ENCODE data around the gene MPO. TPM values are rescaled to one million over a fixed set of nuclear protein-coding genes. Genes with fewer than 3 reads are reported as not detected.

MPO gene
- total RNA-seq, 4 donors from 2014 or later = not detected

DNA sequence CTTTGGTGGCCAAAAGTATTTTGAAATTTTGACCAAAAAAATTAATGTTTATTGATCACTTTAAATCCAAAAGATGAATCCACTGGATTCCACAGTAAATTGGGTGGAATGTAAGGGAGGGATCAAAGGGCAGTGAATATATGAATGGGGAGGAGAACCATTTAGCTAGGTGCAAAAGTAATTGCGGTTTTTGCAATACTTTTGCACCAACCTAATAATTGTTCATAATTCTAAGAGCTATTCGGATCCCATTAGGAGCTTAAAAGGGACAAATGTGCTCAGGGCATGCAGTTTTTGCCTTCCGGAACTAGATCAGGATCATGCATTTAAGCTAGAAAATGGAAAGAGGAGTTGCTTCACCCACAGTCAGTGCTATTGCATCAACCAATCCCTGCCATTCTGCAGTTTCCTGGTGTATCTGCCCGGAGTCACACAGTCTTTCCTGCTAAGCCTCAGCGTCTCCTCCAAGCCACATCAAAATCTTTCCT, 42.5 kb downstream of the MPO start, which contains the start of gene LPO:
Gene LPO (plus strand): TSS at position 438 of the 488 bp plus-strand sequence. CDS start 4,396 bp downstream, outside the sequence.
- TF ChIP-seq CTCF (IDR thresholded peaks at IDR 0.05) (no peak), POLR2A (IDR thresholded peaks at IDR 0.05) (no peak), EP300 (IDR thresholded peaks at IDR 0.05) (no peak)
- Histone ChIP-seq H3K36me3 (no peaks in the 10 kb centered on the region), H3K4me1 (no peaks in the 10 kb centered on the region), H3K9me3 (no peaks in the 10 kb centered on the region), H3K4me3 (no peak within 1 kb of the TSS), H3K27ac (no peak within 1 kb of the TSS), H3K27me3 (peaks cover 0 to 80% of the 10 kb centered on the region in 2 donors)
- 70% methylated on average over 5 of the region's 5 CpGs for WGBS, 2 donors
- DNase-seq (ENCODE audit: low spot score in 2 of 2) = no peak

DNA sequence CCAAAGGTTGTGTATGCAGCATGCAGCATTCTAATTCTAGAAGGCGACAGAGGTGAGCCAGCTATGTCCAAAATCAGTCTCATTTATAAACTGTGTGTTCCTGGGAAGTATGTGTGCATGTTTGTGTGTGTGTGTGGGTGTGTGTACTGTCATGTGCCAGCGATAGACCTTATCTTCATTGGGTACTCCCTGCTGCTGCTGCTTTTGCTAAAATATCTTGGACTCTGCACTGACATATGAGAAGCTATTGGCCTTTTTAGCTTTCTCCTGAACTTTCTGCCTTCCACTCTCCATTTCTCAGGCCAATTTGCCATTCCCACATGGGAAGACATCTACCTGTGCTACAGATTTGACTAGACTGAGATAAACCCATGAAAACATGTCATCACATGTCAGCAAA, 44.3 kb downstream of the MPO start:
- WGBS, 2 donors = 78 to 85% methylated on average over 2 of the region's 2 CpGs
- Histone ChIP-seq H3K27me3 (peaks cover 0 to 74% of the 10 kb centered on the region in 2 donors), H3K4me1 (no peaks in the 10 kb centered on the region), H3K4me3 (no peak overlapping the region), H3K36me3 (no peaks in the 10 kb centered on the region), H3K27ac (no peak overlapping the region), H3K9me3 (no peaks in the 10 kb centered on the region)
- no peak for DNase-seq (ENCODE audit: low spot score in 2 of 2)
- no peak for TF ChIP-seq POLR2A (IDR thresholded peaks at IDR 0.05)
- no peak for TF ChIP-seq CTCF (IDR thresholded peaks at IDR 0.05)
- no peak for TF ChIP-seq EP300 (IDR thresholded peaks at IDR 0.05)

GRCh38 chr17:58235821-58236220, 44.9 kb downstream of the MPO start:
- H3K4me1 ChIP-seq = no peaks in the 10 kb centered on the region
- H3K9me3 ChIP-seq = no peaks in the 10 kb centered on the region
- H3K4me3 ChIP-seq = no peak overlapping the region
- TF ChIP-seq CTCF (IDR thresholded peaks at IDR 0.05) (no peak), POLR2A (IDR thresholded peaks at IDR 0.05) (no peak), EP300 (IDR thresholded peaks at IDR 0.05) (no peak)
- 50 to 74% methylated on average over 1 of the region's 1 CpG for WGBS, 2 donors
- no peak for DNase-seq (ENCODE audit: low spot score in 2 of 2)
- H3K27ac ChIP-seq = no peak overlapping the region
- no peaks in the 10 kb centered on the region for H3K36me3 ChIP-seq
- peaks cover 0 to 70% of the 10 kb centered on the region in 2 donors for H3K27me3 ChIP-seq

- H3K36me3 ChIP-seq = no peaks in the 10 kb centered on the region
- H3K9me3 ChIP-seq = no peaks in the 10 kb centered on the region
- no peak overlapping the region for H3K27ac ChIP-seq
- WGBS, 2 donors = 74 to 83% methylated on average over 3 of the region's 3 CpGs
- TF ChIP-seq POLR2A (IDR thresholded peaks at IDR 0.05) (no peak), EP300 (IDR thresholded peaks at IDR 0.05) (no peak), CTCF (IDR thresholded peaks at IDR 0.05) (no peak)
- DNase-seq (ENCODE audit: low spot score in 2 of 2) = no peak
- H3K27me3 ChIP-seq = peaks cover 0 to 68% of the 10 kb centered on the region in 2 donors
- no peak overlapping the region for H3K4me3 ChIP-seq
- H3K4me1 ChIP-seq = no peaks in the 10 kb centered on the region
Observed at GRCh38 chr17:58234512-58234911, 46.2 kb downstream of the MPO start.

DNA sequence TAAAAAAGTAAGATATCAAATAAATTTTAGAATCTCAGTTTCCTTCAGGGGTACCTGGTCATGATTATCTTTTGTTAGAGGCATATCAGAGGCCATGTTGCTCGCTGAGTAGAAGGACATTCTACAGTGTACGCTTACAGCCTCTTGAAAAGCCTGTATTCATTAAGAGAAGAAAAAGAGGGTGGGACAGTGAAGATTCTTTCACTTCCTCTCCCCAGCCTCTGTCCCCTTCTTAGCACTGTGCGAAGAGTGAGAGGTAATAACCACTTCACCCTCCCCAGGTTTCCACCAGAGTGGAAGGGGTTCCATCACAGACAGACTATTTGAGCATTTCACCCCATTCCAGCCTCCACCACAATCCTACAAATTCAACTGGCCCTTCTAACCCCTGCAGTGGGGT, 47.2 kb downstream of the MPO start:
- no peak for DNase-seq (ENCODE audit: low spot score in 2 of 2)
- Histone ChIP-seq H3K9me3 (no peaks in the 10 kb centered on the region), H3K36me3 (no peaks in the 10 kb centered on the region), H3K27me3 (peaks cover 0 to 61% of the 10 kb centered on the region in 2 donors), H3K4me1 (no peaks in the 10 kb centered on the region), H3K27ac (no peak overlapping the region), H3K4me3 (no peak overlapping the region)
- TF ChIP-seq POLR2A (IDR thresholded peaks at IDR 0.05) = no peak
- TF ChIP-seq CTCF (IDR thresholded peaks at IDR 0.05) = no peak
- no peak for TF ChIP-seq EP300 (IDR thresholded peaks at IDR 0.05)
- 38 to 59% methylated on average over 3 of the region's 3 CpGs for WGBS, 2 donors

Data from tibial nerve (tissue), 4 donors.